NCI-H1092 (cell line): ENCODE measurements around the gene TMEM170A.

Source experiments
- DNase-seq: peaks from one replicate; lab custom pipeline; 2025; lab: John Stamatoyannopoulos, UW

Gene TMEM170A

GRCh38 chr16:75401691-75402090 is 62.8 kb downstream of the TMEM170A start:
- no peak for DNase-seq

DNA sequence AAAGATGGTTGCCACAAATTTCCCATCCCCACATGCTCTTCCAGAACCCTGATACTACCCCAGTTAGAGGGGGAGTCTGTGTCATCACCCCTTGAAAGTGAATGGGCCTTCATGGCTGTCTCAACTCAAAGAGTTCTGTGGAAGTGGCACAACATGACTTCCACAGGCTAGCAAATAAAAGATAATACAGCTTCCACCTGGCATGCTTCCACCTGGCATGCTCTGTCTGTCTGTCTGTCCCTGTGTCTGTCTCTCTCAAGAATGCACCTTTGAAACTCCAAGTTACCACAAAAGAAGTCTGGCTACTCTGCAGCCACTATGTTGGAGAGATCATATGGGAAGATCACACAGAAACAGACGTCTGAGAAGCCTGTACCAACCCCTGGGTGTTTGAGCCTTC is 66.2 kb downstream of the TMEM170A start:
- no peak for DNase-seq

DNA sequence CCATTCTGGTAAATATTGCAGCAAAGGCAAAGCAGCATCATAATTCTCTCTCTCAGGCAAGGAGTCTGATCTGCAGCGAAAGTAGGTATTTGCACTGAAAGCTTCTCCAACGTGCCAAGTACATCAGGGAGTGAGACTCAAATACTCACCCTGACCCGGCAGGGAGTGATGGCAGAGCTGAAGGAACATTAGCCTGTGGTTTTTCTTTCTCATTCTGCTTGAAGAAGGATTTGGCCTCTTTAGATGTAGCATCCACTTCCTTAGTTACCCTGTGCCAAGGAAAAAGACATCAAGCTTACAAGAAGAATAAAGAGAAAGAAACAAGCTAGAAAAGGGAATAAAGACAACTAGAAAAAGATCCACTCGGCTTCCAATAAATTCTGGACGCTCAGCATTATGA is 69.5 kb downstream of the TMEM170A start:
- DNase-seq, result no peak
